ENCODE data around the gene LDLRAD1. TPM values are rescaled to one million over a fixed set of nuclear protein-coding genes. Genes with fewer than 3 reads are reported as not detected.
"Not testable (repeated sequence)": the region's sequence is repeated elsewhere in the genome, so short reads cannot be mapped to it uniquely, and the experiment has no call there.

Gene LDLRAD1
- total RNA-seq, 1 donor from 2014 or later, result not detected

DNA sequence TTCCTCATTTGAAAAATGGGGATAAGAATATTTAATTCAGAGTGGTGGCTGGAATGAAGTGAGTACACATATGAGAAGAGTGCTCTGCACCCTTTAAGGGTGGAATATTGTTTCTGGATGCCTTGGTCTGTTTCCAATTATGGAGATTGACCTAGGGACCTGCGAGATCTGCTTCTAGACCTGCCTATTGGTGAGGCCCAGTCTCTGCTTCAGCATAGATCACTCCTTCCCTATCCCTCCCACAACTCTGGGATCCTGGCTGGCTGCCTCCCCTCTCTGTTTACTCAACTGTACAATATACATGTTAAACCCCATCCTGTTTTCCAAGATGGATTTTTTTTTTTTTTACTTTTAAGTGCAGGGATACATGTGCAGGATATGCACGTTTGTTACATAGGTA, 6.4 kb upstream of the LDLRAD1 start:
- H3K36me3 ChIP-seq, result no peaks in the 10 kb centered on the region
- intact Hi-C loops (cut with DNase I), result no loop called here
- H3K4me1 ChIP-seq, result no peaks in the 10 kb centered on the region
- no peak overlapping the region for H3K27ac ChIP-seq
- no peak for DNase-seq (ENCODE audit: low spot score in 2 of 2)
- no peak overlapping the region for H3K4me3 ChIP-seq
- TF ChIP-seq, protein P1, sequence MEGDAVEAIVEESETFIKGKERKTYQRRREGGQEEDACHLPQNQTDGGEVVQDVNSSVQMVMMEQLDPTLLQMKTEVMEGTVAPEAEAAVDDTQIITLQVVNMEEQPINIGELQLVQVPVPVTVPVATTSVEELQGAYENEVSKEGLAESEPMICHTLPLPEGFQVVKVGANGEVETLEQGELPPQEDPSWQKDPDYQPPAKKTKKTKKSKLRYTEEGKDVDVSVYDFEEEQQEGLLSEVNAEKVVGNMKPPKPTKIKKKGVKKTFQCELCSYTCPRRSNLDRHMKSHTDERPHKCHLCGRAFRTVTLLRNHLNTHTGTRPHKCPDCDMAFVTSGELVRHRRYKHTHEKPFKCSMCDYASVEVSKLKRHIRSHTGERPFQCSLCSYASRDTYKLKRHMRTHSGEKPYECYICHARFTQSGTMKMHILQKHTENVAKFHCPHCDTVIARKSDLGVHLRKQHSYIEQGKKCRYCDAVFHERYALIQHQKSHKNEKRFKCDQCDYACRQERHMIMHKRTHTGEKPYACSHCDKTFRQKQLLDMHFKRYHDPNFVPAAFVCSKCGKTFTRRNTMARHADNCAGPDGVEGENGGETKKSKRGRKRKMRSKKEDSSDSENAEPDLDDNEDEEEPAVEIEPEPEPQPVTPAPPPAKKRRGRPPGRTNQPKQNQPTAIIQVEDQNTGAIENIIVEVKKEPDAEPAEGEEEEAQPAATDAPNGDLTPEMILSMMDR (IDR thresholded peaks at IDR 0.05), result no peak
- no peaks in the 10 kb centered on the region for H3K9me3 ChIP-seq
- H3K27me3 ChIP-seq, result no peaks in the 10 kb centered on the region

DNA sequence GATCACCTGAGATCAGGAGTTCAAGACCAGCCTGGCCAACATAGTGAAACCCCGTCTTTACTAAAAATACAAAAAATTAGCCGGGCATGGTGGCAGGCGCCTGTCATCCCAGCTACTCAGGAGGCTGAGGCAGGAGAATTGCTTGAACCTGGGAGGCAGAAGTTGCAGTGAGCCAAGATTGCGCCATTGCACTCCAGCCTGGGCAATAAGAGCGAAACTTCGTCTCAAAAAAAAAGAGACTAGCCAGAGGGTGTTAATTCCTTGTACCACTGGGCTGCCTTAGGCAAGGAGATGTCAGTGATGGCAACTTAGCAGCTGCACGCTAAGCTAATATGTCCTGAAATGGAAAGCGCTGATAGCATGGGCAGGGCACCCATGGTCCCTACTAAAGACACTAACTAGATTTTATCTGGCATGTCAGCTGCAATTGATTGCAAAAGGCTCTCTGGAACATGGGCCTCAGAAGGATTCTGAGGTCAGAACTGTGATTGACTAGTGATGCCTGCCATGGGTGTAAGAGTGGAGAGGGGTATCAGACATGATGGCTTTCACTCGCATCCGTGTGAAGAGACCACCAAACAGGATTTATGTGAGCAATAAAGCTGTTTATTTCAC, 1.7 kb upstream of the LDLRAD1 start:
- H3K27ac ChIP-seq; H3K4me1 ChIP-seq; H3K4me3 ChIP-seq; H3K9me3 ChIP-seq; intact Hi-C loops (cut with DNase I); H3K27me3 ChIP-seq; DNase-seq (ENCODE audit: low spot score in 2 of 2); H3K36me3 ChIP-seq: not testable (repeated sequence)

DNA sequence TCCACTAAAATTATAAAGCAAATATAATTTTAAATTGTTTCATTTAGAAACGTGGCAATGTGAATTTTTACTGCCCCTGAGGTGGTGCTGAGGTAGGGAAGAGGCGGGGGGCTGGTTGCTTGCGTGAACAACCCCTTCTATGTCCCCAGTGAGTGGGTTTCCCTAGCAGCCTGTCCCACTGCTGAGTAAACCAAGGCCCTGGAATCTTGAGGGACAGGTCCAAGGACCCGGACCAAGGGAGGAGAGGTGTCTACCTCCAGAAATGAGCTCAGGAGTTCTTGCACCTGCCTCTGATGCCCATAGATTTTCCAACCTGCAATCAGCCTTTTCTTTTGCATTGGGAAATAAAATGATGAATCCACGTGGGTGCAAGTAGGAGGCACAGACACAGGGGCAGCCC, 649 bp upstream of the LDLRAD1 start:
- H3K27me3 ChIP-seq, result no peaks in the 10 kb centered on the region
- intact Hi-C loops (cut with DNase I), result no loop called here
- H3K36me3 ChIP-seq, result no peaks in the 10 kb centered on the region
- H3K4me3 ChIP-seq, result no peak overlapping the region
- TF ChIP-seq, protein P1 (IDR thresholded peaks at IDR 0.05), result no peak
- no peak overlapping the region for H3K27ac ChIP-seq
- DNase-seq (ENCODE audit: low spot score in 2 of 2), result no peak
- no peaks in the 10 kb centered on the region for H3K4me1 ChIP-seq
- H3K9me3 ChIP-seq, result no peaks in the 10 kb centered on the region

DNA sequence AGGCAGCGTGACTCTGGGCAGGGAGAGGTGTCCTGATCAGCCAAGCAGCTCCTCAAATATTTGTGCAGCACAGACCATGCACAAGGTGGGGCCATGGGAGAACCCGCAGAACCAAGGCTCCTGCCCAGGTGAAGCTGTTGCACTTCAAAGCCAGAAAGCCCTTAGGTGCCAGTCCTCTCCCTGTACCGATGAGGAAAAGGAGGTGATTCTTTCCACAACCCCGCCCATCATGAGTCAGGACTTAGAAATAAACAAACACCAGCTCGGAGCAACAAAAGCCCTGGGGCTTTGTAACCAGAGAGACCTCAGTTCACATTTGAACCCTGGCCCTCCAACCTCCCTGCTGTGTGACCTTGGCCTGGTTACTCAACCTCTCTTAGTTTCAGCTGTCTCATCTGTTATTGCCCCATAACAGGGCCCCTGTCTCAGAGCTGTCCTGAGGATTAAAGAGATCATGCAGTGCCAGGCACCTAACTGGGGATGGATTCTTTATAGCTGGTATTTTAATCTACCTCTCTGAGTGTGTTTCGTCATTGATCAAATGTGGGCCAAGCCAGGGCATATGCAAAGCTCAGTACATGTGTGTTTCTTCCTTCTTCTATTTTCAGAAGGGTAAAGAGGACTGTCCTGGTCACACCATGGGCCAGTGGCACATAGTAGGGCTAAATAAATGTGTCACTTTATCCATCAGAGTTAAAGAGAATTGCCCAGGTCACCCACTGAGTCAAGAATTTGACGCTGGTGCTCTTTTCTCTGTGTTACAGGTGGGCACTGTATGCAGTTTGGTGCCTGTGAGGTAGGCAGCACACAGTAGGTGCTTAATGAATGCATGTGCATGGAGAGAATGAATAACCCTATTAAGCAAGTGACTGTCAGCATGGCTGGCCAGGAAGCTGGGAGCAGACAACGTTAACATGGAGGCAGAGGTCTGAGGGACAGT, 1.4 kb downstream of the LDLRAD1 start:
- Histone ChIP-seq H3K27me3 (no peaks in the 10 kb centered on the region), H3K9me3 (no peaks in the 10 kb centered on the region), H3K36me3 (no peaks in the 10 kb centered on the region), H3K27ac (no peak overlapping the region), H3K4me3 (no peak overlapping the region), H3K4me1 (no peaks in the 10 kb centered on the region)
- no peak for DNase-seq (ENCODE audit: low spot score in 2 of 2)
- TF ChIP-seq, protein P1 (IDR thresholded peaks at IDR 0.05), result no peak
- intact Hi-C loops (cut with DNase I), result no loop called here

DNA sequence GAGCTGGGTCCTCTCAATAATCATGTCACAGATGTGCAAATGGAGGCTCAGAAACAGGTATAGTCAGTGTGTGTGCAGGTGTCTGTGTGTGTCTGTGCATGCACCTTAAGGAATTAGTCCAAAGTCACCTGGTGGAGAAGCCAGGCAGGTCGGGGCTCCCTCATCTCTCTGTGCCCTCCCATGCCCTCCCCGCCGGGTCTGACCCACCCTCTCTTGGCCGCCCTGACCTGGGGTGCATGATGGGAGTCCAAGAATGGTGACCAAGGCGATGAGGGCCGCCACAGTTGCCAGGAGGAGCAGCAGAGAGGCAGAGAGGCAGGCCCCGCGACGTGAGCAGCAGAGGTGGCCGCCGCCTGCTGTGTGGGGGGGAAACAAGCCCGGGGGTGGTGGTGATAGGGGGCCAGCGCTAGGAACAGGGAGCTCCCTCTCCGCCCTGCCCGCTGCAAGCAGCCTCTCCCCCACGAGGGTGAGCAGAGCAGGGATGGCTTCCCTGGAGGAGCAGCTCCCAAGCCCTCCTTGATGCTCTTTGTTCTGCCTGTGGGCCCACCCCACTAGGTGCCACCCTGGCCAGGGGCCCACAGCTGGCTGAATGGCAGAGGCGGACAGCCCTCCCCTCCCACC, 3.9 kb downstream of the LDLRAD1 start:
- intact Hi-C loops (cut with DNase I), result no loop called here
- no peak for DNase-seq (ENCODE audit: low spot score in 2 of 2)

More for the DNA sequence above, 3.9 kb downstream of the LDLRAD1 start:
- no peak overlapping the region for H3K4me3 ChIP-seq
- no peaks in the 10 kb centered on the region for H3K27me3 ChIP-seq
- TF ChIP-seq, protein P1 (IDR thresholded peaks at IDR 0.05), result no peak
- no peak overlapping the region for H3K27ac ChIP-seq
- no peaks in the 10 kb centered on the region for H3K36me3 ChIP-seq
- H3K9me3 ChIP-seq, result no peaks in the 10 kb centered on the region
- no peaks in the 10 kb centered on the region for H3K4me1 ChIP-seq
